Stimulated activated naive CD8-positive, alpha-beta T cell treated with anti-CD3 and anti-CD28 coated beads, Interleukin-15, amount 100 ng/mL, for 72 hours (primary cell): ENCODE measurements around the gene ZNF423.

Experiments
- ATAC-seq: fragments of 150-1000 bp; cut with Tn5 transposase; 2 replicates; pipeline ENCODE4 v1.10.0; 2021; ENCODE audit warnings: mild to moderate bottlenecking, moderate library complexity
- DNase-seq, 2 donors: peaks; one replicate each; pipeline ENCODE4 v3.0.0; 2021 to 2022
- H3K27ac Mint-ChIP-seq, 2 donors: one replicate each; pipeline ENCODE4 v1.8.0; 2022; ENCODE audit warnings: mild to moderate bottlenecking in 2 of 2, mixed read lengths in 2 of 2, moderate library complexity in 2 of 2
- H3K27me3 Mint-ChIP-seq: one replicate; pipeline ENCODE4 v1.8.0; 2022; ENCODE audit warnings: mixed read lengths
- H3K4me1 Mint-ChIP-seq: one replicate; pipeline ENCODE4 v1.8.0; 2022; ENCODE audit warnings: mild to moderate bottlenecking, mixed read lengths
- H3K4me3 Mint-ChIP-seq, 2 donors: one replicate each; pipeline ENCODE4 v1.8.0; 2022; ENCODE audit warnings: mild to moderate bottlenecking in 2 of 2, mixed read lengths in 2 of 2, moderate library complexity in 1 of 2
- H3K9me3 Mint-ChIP-seq, 2 donors: one replicate each; pipeline ENCODE4 v1.8.0; 2022; ENCODE audit warnings: mixed read lengths in 2 of 2

Gene ZNF423

DNA sequence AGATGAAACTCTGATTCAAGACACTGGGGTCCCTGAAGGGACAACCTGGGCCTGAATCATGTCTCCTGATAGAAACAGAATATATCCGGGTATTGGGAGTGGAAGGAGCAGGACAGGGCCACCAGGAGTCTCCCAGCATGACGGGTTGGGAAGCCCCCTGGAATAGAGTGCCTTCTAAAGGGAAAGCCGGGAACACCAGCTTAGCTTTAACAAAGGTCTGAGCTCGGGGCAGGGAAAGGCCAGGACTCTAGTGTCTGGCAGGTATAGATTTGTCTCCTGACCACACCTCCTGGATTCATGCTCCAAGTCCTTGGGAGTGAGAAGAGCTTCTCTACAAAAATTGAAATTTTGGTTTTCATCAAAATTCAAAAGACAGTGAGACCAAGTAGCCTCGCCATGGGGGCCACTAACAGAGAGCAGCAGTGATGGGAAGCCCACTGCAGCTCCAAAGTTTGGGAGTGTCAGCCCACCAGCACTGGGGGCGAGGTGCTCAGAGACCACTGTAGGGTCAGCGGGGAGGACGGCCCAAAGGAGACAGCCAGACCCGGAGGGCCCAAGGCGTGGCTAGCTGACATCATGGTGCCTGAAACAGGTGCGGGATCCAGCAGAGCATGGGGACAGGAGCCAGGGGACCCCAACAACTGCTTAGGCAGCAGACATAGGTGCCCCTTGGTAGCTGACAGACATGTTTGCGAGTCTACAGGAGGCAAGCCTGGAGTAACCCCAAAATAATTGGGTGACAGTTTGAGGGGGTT lies 401.3 kb downstream of the ZNF423 start:
- no peak for DNase-seq
- H3K4me3 Mint-ChIP-seq = no peak overlapping the region
- H3K27ac Mint-ChIP-seq = no peak overlapping the region
- no peaks in the 10 kb centered on the region for H3K4me1 Mint-ChIP-seq
- H3K27me3 Mint-ChIP-seq = no peaks in the 10 kb centered on the region
- ATAC-seq = no peak
- H3K9me3 Mint-ChIP-seq = no peaks in the 10 kb centered on the region

DNA sequence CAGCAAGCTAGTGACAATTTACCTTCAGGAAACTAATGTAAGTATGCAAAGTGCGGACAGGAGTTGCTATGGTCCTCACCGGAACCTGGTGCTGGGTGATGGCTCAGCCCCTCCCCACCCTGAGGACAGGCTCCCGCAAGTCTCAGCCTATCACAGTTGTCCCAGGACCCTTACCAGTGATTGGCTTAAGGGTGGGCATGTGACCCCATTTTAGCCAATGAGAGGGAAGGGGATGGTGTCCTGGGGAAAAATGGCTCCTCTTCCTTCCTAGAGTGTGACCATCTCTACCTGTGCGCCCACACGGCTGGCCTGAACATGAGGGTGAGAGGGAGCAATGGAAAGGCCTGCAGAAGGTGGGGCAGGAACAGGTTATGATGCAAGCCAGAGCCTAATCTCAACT lies 401.9 kb downstream of the ZNF423 start:
- no peak overlapping the region for H3K4me3 Mint-ChIP-seq
- DNase-seq (no peak), ATAC-seq (no peak)
- H3K27ac Mint-ChIP-seq = peak overlapping the region in 1 of 2 donors; percentile 9
- no peaks in the 10 kb centered on the region for H3K9me3 Mint-ChIP-seq
- no peaks in the 10 kb centered on the region for H3K27me3 Mint-ChIP-seq
- no peaks in the 10 kb centered on the region for H3K4me1 Mint-ChIP-seq

DNA sequence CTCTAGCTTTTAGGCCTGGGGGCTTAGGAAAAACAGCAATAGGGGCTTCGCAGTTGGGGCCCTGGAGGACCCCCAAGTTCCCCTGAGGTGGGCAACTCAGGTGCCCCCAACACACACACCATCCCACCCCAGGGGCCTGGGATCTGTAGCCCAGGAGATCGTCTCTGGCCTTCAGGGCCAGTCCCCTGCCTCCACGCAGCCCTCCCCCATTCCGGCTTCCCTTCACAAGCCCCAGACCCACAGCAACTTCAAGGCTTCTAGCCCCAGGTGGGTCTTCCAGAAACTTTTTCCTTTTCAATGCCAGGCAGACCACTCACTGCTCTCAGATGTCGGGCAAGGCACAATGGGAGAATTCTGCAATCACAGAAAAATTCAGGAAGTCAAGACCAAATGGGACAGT lies 402.9 kb downstream of the ZNF423 start:
- H3K9me3 Mint-ChIP-seq = no peaks in the 10 kb centered on the region
- no peak overlapping the region for H3K4me3 Mint-ChIP-seq
- ATAC-seq = no peak
- H3K27me3 Mint-ChIP-seq = no peaks in the 10 kb centered on the region
- H3K27ac Mint-ChIP-seq = no peak overlapping the region
- no peak for DNase-seq
- H3K4me1 Mint-ChIP-seq = no peaks in the 10 kb centered on the region

DNA sequence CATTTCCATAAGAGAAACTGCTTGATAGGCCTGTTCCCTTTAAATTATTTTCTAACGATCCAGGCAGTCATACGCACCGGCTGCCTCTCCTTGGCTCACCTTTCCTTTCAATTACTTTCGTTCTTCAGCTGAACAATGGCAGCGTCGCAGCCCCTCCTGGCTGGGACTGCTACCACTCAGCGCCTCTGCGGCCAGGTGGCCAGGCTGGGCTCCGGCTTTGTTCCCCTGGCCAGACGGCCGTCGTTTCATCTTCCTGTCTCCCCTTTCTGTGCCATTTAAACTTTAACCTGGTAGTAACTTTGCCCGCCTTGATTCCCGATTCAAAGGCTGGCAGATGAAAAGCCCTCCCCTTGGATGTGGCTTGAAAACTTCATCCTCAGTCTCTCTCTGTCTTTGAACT lies 403.3 kb downstream of the ZNF423 start:
- ATAC-seq (no peak), DNase-seq (no peak)
- H3K27me3 Mint-ChIP-seq = no peaks in the 10 kb centered on the region
- no peak overlapping the region for H3K4me3 Mint-ChIP-seq
- H3K9me3 Mint-ChIP-seq = no peaks in the 10 kb centered on the region
- H3K4me1 Mint-ChIP-seq = no peaks in the 10 kb centered on the region
- no peak overlapping the region for H3K27ac Mint-ChIP-seq

DNA sequence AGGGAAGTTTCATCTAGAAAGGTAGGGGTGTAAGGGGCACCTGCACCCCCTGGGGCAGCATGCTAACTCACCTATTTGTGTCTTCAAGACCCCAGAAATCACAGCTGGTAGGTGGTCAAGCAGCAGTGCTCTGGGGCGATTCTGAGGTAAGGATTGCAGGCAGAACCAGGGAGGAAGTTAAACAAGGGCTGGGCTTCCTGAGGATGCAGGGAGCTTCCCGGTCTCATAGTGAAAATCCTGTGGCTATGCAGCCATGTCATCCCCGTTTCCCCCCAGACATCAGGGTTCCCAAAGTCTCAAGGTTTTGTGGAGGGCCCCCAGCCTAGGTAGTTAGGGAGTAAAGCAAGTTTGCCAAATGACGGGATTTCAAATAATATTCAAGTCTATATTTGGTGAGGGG lies 403.8 kb downstream of the ZNF423 start:
- Mint-ChIP-seq H3K27me3 (no peaks in the 10 kb centered on the region), H3K4me3 (no peak overlapping the region), H3K27ac (no peak overlapping the region), H3K4me1 (no peaks in the 10 kb centered on the region), H3K9me3 (no peaks in the 10 kb centered on the region)
- no peak for DNase-seq
- ATAC-seq = no peak

DNA sequence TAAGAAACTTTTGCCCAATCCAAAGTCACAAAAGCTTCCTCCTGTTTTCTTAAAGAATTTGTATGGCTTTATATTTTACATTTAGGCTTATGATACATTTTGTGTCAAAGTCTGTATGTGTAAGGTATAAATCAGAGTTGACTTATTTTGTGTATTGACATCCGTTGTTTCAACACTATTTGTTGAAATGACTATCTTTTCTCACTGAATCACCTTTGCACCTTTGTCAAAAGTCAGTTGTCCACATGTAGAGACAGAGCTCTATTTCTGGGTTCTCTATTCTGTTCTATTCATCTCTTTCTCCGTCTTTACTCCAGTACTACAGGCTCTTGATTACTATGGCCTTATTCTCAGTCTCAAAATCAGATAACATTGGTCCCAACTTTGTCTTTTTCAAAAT lies 409.1 kb downstream of the ZNF423 start:
- Mint-ChIP-seq H3K4me3 (no peak overlapping the region), H3K27ac (no peak overlapping the region), H3K4me1 (peaks cover 12% of the 10 kb centered on the region), H3K9me3 (no peaks in the 10 kb centered on the region), H3K27me3 (no peaks in the 10 kb centered on the region)
- no peak for ATAC-seq
- DNase-seq = no peak

DNA sequence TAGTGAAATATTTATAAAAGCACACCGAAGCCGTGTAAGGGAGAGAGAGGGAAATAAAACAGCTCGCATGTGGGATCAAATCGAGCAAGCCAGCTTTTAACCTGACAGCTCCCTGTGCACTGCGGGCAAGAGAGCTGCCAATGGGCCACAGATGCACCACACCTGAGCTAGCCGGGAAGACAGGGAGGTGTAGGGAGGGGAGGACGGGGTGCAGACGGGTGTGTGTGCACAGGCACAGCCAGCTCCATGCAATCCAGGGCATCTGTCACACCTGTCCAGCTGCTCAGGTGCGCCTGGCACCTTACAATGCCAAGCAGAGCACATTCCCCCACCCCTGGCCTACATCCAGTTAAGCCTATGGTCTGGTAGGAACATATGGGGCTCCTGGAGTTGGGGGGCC lies 412.3 kb downstream of the ZNF423 start:
- Mint-ChIP-seq H3K4me3 (no peak overlapping the region), H3K9me3 (no peaks in the 10 kb centered on the region), H3K27ac (no peak overlapping the region), H3K27me3 (no peaks in the 10 kb centered on the region), H3K4me1 (peaks cover 23% of the 10 kb centered on the region)
- ATAC-seq (no peak), DNase-seq (no peak)

DNA sequence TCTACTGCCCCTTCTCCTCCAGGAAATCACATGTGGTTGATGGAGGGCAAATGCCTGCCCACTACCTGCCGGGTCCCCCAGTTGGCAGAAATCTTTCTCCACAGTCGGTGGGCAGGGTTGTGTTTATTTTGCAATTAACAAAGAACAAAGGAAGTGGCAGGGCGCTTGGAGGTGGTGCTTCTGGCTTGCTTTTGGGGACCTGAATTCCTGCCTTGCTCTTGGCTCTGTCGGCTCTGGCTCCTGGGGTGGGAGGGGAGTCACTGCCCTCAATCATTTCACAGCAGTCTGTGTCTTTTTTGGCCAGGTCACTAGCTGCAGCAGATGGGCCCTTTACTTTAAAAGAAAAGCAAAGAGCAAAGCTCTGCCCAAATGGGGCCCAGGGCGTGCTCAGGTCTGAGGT lies 413.1 kb downstream of the ZNF423 start:
- Mint-ChIP-seq H3K9me3 (no peaks in the 10 kb centered on the region), H3K27me3 (no peaks in the 10 kb centered on the region), H3K4me1 (peaks cover 23% of the 10 kb centered on the region), H3K4me3 (peak overlapping the region in 1 of 2 donors; percentile 7), H3K27ac (peak overlapping the region; percentile 72 to 92)
- DNase-seq (no peak), ATAC-seq (no peak)

DNA sequence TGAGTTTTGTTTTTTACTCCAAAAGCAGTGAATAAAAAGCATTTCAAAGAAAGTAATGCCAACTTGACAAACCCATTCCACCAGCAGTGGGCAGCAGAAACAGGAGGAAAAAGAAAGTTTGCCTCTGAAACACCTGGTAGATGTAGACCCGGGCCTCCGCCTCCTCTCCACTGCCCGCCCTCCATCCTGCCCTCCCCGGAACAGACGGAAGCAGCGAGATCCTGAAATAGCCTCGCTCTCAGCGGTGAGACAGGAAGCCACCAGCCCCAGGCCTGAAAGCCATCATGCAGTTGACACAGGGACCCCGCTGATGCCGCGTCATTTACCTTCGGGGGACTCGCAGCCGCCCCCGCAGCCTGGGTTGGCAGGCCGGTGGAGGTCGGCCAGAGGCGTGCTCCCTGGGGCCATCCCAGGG lies 414.5 kb downstream of the ZNF423 start:
- peak; percentile 98 for ATAC-seq
- peak; percentile 62 to 78 for DNase-seq
- Mint-ChIP-seq H3K27ac (peak overlapping the region; percentile 70 to 92), H3K4me1 (peaks cover 23% of the 10 kb centered on the region), H3K4me3 (peak overlapping the region; percentile 48 to 60), H3K9me3 (no peaks in the 10 kb centered on the region), H3K27me3 (no peaks in the 10 kb centered on the region)

DNA sequence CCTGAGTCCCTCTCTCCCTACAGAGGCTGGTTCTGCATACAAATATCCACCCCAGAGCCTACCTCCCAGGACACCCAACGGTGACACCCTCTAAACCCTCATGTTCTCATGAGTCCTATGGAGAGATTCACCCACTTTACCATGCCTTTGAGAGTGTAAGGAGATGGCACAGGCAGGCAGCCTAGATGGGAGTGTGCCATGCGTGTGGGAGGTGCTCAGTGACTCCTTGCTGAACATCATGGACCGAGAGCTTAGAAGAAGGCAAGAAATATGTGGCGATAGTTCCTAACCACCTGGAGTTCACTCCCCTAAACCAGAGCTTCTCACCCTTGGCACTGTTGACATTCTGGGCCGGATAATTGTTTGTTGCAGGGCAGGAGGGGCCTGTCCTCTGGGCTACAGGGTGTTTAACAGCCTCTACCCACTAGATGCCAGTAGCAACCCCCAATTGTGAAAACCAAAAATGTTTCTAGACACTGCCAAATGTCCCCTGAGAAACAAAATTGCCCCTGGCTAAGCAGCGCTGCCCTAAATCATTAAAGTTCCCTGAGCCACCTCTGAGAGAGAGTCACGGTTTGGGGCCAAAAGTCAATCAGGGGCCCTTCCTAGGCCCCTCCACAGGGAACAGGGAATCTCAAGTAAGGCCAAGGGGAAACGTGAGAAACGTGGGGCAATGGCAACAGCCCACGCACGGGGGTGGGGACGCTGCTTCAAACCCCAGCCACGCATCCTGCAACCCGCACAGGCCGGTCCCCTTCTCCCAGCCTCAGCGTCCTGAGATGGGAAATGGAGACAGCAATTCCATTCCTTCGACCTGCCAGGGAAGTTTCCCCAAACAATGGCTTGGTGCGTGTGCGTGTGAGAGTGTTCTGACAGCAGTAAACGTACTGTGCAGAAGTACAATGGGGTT lies 415.5 kb downstream of the ZNF423 start:
- H3K4me3 Mint-ChIP-seq = no peak overlapping the region
- H3K27me3 Mint-ChIP-seq = no peaks in the 10 kb centered on the region
- H3K4me1 Mint-ChIP-seq = peaks cover 23% of the 10 kb centered on the region
- ATAC-seq (no peak), DNase-seq (no peak)
- no peaks in the 10 kb centered on the region for H3K9me3 Mint-ChIP-seq
- H3K27ac Mint-ChIP-seq = no peak overlapping the region

DNA sequence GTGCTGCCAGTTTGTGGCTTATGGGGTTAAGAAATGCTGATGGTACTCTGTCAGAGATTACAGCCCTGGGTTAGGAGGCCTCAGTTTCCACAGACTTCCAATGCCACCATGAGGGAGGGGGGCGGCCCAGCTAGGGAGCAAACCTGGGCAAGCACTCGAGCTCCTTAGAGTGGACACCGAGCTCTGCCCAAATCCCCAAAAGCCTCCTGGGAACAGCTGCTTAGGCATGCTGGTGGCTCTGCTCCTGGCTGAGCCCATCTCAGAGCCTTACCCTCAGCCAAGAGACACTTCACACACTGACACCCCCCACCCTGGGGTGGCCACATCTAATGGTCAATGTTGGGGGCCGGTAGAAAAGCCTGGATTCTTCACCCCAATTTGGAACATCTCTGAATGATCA lies 416.2 kb downstream of the ZNF423 start:
- DNase-seq (no peak), ATAC-seq (no peak)
- H3K27me3 Mint-ChIP-seq = no peaks in the 10 kb centered on the region
- no peak overlapping the region for H3K4me3 Mint-ChIP-seq
- H3K9me3 Mint-ChIP-seq = no peaks in the 10 kb centered on the region
- no peak overlapping the region for H3K27ac Mint-ChIP-seq
- H3K4me1 Mint-ChIP-seq = peaks cover 23% of the 10 kb centered on the region

DNA sequence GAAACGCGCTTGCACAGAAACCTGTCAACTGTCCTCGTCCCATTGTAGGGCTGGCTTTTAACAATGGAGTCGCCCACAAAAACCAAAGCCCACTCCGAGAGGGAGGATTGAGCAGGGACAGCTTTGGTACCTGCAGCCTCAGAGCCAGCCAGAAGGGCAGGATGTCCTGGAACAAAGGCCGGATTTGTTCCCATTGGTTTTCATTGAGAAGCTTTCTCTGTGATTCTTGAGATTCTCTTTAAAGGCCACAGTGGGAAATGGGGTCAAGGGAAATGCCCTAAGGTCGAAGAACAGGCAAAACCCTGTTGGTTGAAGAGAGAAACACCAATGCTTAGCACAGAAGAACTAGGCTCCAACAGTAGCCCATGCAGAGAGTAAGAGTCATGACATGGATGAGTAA lies 416.9 kb downstream of the ZNF423 start:
- H3K4me1 Mint-ChIP-seq = peaks cover 23% of the 10 kb centered on the region
- ATAC-seq = no peak
- no peak for DNase-seq
- H3K27ac Mint-ChIP-seq = no peak overlapping the region
- H3K9me3 Mint-ChIP-seq = no peaks in the 10 kb centered on the region
- H3K4me3 Mint-ChIP-seq = no peak overlapping the region
- H3K27me3 Mint-ChIP-seq = no peaks in the 10 kb centered on the region
